ENCODE results near the gene SIM1.

The SIM1 gene

DNA sequence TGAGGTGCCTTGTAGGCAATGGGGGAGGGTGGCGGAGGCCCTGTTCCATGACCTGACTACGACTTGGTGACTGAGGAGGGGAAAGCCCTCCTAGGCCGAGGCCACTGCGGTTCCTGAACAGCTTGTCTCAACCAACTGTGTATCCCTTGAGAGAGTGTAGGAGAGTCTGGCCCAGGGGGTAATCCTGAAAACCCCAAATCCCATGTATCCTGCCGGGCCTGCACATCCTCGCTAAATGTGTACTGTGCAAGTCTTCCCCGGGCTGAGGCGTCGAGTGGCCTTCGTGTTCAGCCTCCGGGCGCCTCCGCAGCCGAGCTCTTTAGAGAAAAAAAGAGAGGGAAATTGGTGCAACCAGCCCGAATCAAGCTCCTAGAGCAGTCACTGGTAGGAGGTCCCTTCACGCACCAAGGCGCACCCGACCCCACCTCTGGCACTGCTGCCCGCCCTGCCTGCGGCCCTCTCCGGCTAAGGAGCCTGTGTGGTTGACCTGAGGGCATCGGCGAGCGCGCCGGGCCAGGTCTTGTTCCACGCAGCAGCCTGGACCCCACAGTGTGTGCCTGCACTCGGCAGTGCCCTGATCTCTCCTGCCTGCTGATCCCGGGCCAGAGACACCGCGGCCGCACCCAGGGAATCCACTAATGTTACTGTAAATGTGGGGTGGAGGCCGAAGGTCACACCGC, 7.3 kb downstream of the SIM1 start:
- DNase-seq (ENCODE audit: low read depth in 2 of 2), result no peak

DNA sequence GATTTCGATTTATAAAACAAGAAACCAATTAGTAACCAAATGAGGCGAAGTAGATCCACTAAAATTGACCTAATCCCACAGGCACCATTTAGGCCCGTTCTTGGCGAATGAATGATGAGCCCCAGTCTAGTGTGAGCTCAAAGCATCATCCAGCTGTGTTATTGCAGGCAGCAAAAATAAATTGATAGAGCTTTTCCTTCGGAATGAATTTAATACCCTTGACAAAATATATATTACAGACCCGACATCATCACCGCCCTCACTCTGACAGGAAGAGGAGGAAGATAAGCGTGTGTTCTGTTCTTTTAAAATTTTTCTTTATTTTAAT, 7.8 kb downstream of the SIM1 start:
- DNase-seq (ENCODE audit: low read depth in 2 of 2), result no peak

DNA sequence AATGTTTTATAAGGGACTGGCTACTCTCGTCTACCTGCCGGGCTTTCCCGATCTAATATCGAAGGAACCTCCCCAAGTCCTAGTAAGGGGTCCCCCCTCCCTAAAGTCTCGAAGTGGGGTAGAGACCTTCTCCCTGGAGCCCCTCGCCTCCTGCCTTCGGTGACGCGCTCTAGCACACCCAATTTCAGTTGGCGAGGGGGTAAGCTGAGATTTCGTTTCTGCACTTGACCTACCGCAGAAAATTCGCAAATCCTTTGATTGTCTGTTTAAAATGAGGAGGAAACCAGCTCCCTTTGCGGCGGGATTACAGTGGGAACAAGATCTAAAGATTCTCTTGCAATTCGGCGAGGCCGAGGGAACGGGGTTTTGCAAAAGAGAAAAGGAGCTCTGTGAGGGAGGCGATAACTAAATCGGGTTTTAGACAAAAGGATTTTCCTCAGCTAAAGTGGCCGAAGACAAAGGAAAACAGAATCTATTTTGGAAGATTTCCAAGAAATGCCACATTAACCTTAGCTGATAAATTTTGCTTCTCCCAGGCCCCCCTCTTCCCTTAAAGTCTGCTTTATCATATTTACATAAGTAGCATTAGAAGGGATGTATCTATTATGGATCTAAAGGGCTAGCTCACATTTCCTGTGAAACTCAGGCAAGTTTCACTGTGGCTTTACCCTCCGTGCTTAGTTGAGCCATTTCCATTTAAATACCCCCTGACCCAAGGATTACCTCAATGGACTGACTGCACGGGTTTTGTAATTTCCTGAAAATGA, 8.4 kb downstream of the SIM1 start:
- DNase-seq (ENCODE audit: low read depth in 2 of 2), result no peak

DNA sequence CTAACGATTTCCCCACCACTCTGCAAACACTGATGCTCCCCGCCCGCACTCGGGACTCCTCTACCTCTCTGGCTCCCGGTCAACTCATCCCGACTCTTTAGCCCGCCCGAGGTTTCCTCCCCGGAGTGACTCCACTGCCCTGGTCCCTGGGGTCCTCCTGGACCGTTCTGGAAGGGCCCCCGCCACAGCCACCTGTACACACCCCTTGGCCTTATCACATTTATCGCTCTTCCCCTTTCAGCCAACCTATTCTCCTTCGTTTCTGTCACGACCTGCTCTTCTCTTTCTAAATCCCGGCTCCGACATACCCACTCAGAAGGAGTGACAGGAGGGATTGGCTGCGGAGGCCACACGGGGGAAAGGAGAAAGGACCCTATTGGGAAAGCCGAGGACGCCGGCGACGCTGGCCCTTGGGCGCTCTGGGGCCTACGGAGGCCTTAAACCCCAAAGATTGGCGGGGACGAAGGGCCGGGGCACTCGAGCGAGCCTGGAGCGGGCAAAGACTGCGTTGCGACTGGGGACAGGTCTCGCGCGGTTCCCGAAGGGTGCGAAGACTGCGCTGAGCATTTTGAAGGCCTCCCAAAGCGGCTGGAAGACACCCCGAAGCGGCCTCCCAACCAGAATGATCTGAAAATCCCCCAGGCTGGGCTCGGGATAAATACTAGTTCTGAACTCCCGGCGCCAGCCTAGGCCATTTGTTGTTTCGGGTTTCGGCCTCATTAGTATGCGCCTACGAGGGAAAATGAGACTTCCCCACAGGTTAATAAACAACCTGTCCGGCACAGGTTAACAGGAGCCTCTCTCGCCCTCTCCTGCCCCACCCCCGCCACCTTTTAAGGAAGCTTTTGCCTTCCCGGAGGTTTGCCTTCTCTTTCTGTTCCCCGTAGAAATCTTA, 9.2 kb downstream of the SIM1 start:
- no peak for DNase-seq (ENCODE audit: low read depth in 2 of 2)

DNA sequence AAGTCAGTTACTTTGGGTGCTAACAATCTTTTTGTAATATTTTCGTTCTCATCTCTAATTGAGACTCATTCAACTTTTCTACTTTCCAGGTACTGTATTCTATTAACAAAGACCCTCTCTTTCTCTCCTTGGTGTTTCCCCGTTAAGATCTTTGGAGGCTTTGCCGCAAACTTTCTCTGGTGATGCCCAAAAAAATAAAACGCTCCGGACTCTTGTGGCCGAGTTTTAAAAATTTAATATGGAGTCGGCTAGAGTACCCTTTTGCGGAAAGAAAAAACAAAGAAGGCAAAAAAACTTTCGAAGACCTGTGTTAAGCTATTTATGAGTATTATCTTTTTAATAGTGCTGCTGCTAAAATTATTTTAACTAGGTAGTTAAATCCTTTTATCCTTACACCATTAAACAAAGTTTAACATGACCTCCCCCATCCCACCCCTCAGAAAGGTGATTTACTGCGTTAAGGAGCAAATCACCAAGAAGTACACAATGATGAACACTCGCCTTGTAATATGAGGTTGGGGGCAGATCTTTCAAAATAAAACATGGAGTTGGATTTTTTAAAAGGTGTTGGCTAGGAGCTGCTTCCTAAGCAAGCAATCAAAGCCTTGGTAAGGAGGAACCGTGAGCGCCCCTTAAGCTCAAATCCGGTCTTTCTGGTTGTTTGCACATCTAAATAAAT, 10.0 kb downstream of the SIM1 start:
- DNase-seq (ENCODE audit: low read depth in 2 of 2), result no peak

DNA sequence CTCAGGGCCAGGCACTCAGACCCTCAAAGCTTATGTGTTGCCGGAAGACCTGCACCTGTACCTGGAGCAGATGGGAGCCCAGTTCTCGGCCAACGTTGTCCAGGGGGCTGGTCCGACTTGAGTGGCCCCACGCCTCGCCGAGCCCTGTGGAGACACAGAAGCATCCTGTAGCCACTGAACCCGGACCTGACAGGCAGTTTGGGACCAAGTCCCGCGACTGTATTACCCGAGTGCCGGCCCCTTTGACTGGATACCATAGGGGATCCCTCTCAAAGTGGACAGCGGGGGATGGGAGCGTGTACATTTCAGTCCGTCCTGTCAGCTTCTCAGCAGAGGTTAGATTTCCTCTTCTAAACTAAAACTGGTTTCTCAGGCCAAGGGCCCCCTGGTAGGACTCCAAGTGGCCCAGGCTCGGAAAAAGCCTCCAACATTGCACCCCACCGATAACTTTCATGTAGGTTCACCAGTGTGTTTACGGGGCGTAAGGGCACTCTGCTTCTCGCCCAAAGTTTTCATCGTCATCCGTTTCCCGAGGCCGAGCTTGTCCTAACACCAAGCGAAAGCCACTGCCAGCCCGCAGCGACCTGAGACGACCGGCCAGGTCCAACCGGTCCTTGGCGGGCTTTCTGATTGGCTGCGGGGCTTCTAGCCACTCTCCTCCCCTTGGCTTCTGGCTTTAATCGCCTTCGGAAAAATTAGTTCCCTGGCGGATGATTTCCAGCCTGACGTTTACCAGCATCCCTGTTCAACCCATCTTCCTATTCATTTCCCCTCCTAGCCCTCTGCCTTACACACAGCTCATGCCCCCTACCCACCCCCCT, 10.8 kb downstream of the SIM1 start:
- no peak for DNase-seq (ENCODE audit: low read depth in 2 of 2)

DNA sequence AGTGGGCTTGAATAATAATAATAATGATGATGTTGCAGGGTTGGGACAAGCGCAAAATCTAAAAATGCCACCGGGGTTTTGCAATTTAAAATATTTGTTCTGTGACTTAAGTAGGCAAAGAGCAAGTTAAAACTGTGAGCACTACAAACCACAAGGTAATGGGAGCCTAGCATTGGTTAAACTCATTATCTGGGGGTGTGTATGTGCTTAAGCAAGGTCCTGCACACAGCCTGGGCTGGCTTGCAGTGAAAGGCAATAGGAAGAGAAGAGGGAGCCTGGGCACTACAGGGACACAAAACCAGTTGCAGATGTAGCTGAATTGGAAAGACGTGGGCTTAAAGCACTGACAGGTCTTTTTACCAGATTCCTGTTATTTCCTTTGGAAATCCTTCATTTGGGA, 11.7 kb downstream of the SIM1 start:
- DNase-seq (ENCODE audit: low read depth in 2 of 2), result no peak

DNA sequence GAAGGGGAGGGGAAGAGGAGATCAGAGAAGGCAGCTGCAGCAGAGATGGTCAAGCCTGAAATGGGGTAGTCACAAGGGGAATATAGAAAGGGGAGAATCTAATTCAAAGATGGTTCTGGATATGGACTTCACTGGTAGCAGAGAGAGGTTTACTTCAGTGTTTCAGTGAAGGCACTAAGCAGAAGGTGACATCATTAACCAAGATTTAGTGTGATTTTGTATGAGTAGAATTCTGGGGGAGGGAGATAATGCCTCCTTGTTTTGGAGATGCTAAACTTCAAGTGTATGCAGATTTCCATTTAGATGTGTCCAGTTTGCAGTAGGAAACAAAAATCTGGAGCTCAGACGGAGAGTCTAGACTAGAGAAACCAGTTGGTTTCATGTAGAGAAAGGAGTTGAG, 13.1 kb downstream of the SIM1 start:
- DNase-seq (ENCODE audit: low read depth in 2 of 2), result no peak

DNA sequence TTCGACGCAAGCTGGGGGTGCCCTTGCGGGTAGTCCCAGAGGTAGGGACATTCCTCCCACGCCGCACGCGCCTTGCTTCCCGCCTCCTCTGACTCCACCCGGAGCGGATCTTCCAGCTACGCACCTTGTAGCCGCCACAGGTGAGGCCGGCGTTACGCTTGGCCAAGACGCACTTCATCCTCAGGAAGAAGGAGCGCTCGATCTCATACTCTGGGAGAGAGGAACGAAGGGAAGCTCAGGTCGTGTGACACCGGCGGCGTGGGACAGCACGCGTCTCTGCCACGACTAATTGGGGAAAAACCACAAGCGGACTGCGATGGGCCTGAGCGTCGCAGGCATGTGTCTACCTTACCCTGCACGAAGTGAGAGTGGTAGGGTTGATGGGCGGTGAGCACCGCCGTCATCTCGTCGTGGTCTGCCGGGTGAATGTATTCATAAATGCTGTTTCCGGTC, 15.5 kb downstream of the SIM1 start:
- DNase-seq (ENCODE audit: low read depth in 2 of 2), result no peak

DNA sequence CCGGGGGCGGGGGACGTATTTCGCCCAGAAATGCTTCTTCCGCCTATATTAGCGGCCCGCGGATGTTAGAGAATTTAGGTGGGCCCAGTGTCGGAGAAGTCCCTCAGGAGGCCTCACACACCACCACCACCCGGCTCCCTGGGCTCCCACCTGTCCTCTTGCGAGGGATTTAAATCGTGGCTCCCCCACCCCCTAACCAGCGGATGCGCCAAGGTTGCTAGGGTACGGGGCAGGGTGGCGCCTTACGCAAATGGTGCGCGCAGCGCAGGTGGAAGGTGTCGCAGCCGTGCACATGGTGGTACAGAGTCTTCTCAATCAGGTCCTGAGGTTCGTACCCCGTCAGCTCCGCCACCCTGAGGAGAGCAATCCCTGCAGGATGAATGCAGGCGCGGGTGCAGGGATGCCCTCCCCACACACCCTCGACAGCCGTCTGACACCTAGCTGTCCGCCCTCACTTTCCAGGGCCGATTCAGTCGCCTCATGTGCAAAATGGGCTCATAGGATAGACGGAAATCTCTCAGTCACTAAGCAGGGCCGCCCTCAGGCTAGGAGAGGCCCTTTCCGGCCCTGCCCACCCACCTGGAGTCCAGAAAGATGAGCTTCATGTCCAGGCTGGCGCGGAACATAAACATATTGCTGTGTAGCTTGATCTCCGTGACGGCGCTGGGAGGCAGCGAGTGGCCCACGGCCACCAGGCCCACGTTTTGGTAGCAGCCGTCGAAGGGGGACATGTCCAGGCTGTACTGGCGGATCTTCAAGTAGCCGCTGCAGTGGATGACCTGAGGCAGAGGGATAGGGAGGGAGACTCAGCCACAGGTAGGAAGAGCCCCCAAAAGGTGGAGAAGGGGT, 16.6 kb downstream of the SIM1 start:
- DNase-seq (ENCODE audit: low read depth in 2 of 2), result no peak

DNA sequence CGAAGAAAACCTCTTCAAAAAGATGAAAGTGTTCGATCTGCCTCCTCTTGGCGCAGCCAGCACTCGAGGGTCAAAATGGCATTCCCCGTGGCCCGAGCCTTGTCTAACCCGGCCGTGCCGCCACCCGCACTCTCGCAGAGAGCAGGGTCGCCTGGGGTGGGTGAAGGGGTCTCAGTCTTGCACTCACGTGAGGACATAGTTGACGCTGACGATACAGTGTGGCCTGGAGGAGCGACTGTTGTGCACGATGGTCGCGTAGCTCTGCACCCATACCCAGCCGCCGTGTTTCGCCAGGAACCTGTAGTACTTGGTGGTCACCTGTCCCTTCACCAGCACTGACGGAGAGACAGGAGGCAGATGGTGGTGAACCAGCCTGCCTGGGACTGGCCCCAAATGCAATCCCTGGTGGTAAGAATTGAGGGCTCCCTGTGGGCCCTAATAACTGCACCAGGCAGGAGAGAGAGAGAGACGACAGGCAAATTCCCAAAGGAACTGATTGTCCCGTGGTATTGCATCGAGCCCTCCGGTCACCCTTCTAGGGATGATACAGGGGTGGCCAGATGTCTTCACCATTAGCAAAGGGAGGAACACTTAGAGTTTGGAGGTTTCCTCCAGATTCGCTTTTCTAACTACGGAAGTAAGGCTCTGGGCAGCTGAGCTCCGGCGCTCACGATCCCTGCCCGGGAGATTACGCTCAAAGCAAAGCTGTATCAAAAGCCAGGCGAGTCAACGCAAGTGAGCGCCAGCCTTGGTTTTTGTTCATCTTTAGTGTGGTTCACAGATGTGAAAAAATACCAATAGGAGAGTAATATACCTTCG, 17.4 kb downstream of the SIM1 start:
- DNase-seq (ENCODE audit: low read depth in 2 of 2), result no peak

DNA sequence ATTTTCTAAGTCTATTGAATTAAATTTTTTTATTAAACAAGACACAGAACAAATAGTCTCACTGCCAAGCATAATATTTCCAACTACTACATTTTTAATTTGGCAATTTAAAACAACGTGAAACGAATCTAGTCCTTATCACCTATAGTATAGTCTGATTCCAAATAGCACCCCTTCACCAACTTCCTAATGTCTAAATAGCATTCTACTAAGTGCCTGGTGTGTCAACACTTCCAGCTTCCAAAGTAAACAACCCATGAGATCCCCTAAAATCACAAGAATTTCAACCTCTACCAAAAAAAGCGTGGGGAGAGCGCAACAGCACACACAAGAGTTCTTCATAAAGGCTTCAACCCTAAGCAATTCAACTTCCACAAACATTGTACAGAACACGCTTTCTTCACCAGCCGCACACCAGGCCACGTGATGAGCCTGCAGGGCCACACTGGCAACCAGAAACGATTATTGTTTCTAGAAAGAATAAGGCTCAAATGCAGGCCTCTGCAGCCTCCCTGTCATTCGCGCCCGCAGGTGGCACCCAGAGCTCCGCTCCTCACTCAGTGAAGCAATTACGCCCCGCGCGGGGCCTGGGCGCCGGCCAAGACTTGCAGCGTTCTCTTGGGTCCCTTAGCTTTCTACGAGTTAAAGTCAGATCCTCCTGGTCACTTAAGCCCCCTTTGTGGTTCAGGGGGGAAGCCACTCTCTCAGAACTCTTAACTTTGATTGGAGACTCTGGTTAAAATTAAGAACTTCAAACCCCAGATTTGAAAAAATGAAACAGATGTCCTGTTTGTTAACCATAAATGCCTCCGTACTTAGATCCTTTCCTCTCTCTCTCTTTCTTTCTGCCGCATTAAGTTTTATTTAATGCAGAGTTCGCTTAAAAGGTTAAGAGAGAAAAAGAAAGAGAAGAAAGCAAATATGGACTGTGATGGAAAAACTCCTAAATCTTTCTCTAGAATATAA, 18.3 kb downstream of the SIM1 start:
- DNase-seq (ENCODE audit: low read depth in 2 of 2), result no peak

DNA sequence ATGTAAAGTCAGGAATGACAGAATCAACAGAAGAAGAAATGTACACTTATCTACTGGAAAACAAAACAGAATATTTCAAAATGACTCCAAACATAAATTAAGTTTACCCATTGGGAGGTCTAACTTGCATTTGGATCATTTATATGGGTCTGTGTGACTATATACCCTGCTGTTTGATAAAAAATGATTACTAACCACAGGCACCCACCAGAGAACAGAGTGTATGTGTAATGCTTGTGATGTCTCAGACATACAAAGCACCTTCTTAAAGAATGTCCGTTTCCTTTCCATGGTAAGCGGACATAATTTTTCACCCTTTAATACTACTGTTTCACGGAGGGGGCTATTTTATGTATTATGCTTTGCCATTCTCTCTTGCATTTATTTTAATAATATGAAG, 19.2 kb downstream of the SIM1 start:
- no peak for DNase-seq (ENCODE audit: low read depth in 2 of 2)

DNA sequence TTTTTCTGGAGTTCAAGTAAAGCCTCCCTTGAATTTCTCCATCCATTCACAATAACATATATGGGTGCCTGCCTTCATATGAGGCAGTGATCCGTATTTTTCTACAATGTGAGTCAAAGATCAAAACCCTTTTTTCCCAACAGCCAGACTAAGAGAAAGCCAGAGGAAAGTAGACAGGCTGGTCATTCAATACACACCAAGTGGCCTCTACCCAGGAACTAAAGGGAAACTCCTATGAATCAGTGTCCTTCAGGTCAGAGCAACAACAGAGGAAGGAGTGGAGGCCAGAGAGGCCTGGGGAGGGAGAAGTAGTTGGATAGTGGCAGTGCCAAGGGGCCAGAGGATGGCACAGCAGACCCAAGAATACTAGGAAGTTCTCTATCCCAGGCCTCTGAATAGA, 23.8 kb downstream of the SIM1 start:
- DNase-seq (ENCODE audit: low read depth in 2 of 2), result no peak

DNA sequence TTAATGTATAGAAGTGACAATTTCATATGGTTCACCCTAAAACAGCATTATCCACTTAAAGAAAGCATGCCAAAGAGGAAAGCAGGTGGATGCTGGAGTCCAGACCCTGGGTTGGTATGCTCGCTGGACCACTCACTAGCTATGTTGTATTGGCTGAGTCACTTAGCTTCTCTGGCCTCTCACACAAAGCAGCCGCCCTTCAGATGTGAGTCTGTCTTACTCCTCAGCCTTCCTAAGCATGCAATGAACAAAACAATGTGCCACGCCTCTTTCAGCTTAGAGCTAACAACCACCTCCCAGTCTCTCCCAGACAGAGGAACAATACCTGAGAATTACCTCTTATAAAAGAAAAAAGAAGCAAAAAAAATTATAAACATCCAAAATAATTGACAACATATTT, 29.4 kb downstream of the SIM1 start:
- no peak for DNase-seq (ENCODE audit: low read depth in 2 of 2)

DNA sequence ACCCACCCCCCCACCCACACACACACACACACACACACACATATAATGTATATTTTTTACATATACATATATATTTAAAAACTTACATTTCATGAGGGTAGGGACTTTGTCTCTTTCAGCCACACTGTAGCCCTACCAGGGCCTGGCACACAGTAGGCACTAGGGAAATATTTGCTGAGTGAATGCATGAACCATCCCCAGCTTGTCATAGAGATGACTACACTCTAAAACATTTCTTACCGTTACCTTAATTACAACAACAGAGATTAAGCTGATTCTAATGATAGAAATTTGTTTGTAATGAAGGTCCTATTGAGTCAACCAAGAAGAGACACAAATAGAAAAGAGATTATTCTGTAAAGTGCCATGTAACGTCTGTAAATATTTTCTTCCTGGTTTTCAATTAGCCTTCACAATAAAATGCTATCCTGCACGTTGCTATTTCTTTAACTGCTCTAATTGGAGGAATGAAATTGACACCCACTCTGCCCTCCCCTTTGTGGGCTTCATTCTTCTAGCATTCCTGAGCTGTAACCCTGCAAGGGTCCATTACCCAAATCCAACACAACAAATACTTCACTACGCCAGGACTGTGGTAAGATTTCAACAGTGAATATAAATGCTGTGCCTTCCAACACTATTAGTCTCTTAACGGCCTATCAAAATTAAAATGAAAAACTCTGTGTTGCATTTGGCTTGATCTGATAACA, 30.8 kb downstream of the SIM1 start:
- no peak for DNase-seq (ENCODE audit: low read depth in 2 of 2)

DNA sequence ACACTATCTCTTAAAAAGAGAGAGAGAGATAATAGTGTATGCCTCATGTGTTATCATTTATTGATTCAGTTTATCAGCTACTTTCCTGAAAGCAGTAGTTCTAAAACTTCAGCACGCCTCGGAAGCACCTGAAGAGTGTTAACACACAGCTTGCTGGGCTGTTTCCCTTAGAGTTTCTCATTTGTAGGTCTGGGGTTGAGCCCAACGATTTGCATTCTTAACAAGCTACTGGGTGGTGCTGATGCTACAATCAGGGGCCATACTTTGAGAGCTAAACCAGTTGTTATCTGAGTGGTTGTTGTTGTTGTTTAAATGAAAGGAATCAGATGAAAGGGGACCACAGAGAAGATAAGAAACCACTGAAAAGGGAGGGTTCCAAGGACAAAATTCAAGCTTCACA, 32.6 kb downstream of the SIM1 start:
- no peak for DNase-seq (ENCODE audit: low read depth in 2 of 2)

DNA sequence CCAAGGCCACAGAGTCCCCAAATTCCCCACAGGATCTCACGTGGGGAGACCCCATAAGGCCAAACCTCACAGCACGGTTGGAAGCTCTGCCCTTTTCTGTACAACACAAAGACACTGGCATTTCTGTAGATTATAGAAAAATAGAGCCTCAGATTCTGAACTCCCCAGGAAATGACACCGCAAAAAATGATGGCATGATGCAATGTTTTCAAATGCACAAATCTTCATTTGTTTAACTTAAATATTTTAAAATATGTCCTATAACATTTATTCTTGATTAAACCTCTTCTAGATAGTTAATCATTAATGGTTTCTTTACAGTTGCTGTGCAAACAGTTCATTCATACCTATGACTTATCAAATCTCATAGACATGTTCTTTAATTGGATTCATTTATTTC, 33.8 kb downstream of the SIM1 start:
- no peak for DNase-seq (ENCODE audit: low read depth in 2 of 2)
